ENCODE results near the gene SMARCAD1.

DNA sequence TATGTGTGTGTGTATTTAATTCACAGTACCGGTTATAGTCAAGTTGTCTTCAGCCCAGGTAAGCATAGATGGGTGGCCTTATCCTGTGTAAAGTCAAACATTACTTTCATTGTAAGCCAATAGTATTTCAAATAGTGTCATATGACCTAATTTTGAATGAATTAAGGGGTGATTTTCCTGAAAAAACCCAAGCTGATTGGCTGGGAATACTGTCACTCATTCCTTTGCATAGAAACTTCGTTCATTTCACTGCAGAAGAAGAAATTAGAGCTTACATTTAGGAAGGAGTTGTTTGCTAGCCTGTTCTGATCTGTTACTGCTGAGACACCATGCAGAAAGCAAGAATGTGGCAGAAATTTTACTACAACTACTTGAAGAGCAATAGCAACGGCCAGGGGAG is 45.4 kb downstream of the SMARCAD1 start:
- no peak for TF ChIP-seq JUND (IDR thresholded peaks at IDR 0.05)
- TF ChIP-seq GABPA (IDR thresholded peaks at IDR 0.05 in 1 of 2, conservative IDR thresholded peaks at IDR 0.05 in 1 of 2) = no peak
- TF ChIP-seq, protein P1, sequence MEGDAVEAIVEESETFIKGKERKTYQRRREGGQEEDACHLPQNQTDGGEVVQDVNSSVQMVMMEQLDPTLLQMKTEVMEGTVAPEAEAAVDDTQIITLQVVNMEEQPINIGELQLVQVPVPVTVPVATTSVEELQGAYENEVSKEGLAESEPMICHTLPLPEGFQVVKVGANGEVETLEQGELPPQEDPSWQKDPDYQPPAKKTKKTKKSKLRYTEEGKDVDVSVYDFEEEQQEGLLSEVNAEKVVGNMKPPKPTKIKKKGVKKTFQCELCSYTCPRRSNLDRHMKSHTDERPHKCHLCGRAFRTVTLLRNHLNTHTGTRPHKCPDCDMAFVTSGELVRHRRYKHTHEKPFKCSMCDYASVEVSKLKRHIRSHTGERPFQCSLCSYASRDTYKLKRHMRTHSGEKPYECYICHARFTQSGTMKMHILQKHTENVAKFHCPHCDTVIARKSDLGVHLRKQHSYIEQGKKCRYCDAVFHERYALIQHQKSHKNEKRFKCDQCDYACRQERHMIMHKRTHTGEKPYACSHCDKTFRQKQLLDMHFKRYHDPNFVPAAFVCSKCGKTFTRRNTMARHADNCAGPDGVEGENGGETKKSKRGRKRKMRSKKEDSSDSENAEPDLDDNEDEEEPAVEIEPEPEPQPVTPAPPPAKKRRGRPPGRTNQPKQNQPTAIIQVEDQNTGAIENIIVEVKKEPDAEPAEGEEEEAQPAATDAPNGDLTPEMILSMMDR (IDR thresholded peaks at IDR 0.05; ENCODE audit: low read depth, low read length, missing input control) = no peak
- TF ChIP-seq YY1 (IDR thresholded peaks at IDR 0.05) = no peak
- TF ChIP-seq, protein P2, sequence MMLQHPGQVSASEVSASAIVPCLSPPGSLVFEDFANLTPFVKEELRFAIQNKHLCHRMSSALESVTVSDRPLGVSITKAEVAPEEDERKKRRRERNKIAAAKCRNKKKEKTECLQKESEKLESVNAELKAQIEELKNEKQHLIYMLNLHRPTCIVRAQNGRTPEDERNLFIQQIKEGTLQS (IDR thresholded peaks at IDR 0.05) = no peak
- TF ChIP-seq SP1 (IDR thresholded peaks at IDR 0.05) = no peak

All from liver (tissue), 3 donors.